A673 (cell line): ENCODE results near the gene KRTAP4-16.

ENCODE experiments used
- CTCF ChIP-seq: fragments of 300-800, 200-600 bp; sonication (generic); conservative IDR thresholded peaks from 2 replicates; pipeline ENCODE4 v1.5.1; 2017; ENCODE audit warnings: low read depth, mild to moderate bottlenecking, antibody characterized with exemption, low read length, moderate library complexity, mixed read lengths
- EZH2 ChIP-seq: fragments of 200-600 bp; sonication (generic); IDR thresholded peaks from 2 replicates; pipeline ENCODE4 v1.6.1; 2017; ENCODE audit warnings: borderline replicate concordance, low read depth, mild to moderate bottlenecking, mixed read lengths, antibody characterized with exemption, low read length; ENCODE audit not compliant: poor library complexity, severe bottlenecking

- TF ChIP-seq CTCF (no peak), EZH2 (no peak)
Observed at GRCh38 chr17:41061964-41062363, 40.0 kb downstream of the KRTAP4-16 start.
